GM12872 (cell line): Measurements from ENCODE around the gene ANKS1B.

ENCODE experiments used
- CTCF ChIP-seq: IDR thresholded peaks from 3 replicates; pipeline ENCODE4 v1.5.1; 2011; ENCODE audit warnings: low read depth, mild to moderate bottlenecking, low read length, moderate library complexity; ENCODE audit not compliant: insufficient read depth

The ANKS1B gene

GRCh38 chr12:98741196-98741555 lies 1243.6 kb downstream of the ANKS1B start:
- TF ChIP-seq CTCF, result no peak

- no peak for TF ChIP-seq CTCF
Observed at GRCh38 chr12:98740751-98741150, 1244.0 kb downstream of the ANKS1B start.

GRCh38 chr12:98738539-98738938 lies 1246.2 kb downstream of the ANKS1B start:
- no peak for TF ChIP-seq CTCF

- TF ChIP-seq CTCF, result no peak
Observed at GRCh38 chr12:98738002-98738401, 1246.7 kb downstream of the ANKS1B start.

GRCh38 chr12:98737322-98737712 lies 1247.4 kb downstream of the ANKS1B start:
- no peak for TF ChIP-seq CTCF

GRCh38 chr12:98736352-98737321 lies 1248.1 kb downstream of the ANKS1B start:
- TF ChIP-seq CTCF, result no peak

- TF ChIP-seq CTCF, result no peak
Observed at GRCh38 chr12:98735821-98736220, 1248.9 kb downstream of the ANKS1B start.
